Measurements from ENCODE around the gene SLC7A14.

SLC7A14 gene

GRCh38 chr3:170605490-170605889 is 19.6 kb upstream of the SLC7A14 start:
- H3K27ac ChIP-seq, result no peak overlapping the region
- TF ChIP-seq CTCF (conservative IDR thresholded peaks at IDR 0.05) (no peak), ZFX (IDR thresholded peaks at IDR 0.05) (no peak)

GRCh38 chr3:170603770-170604510 is 18.1 kb upstream of the SLC7A14 start:
- no peak overlapping the region for H3K27ac ChIP-seq
- TF ChIP-seq ZFX (IDR thresholded peaks at IDR 0.05) (no peak), CTCF (conservative IDR thresholded peaks at IDR 0.05) (no peak)

- TF ChIP-seq ZFX (IDR thresholded peaks at IDR 0.05) (no peak), CTCF (conservative IDR thresholded peaks at IDR 0.05) (no peak)
- no peak overlapping the region for H3K27ac ChIP-seq
These were observed 16.7 kb upstream of the SLC7A14 start for GRCh38 chr3:170602556-170602955.

- H3K27ac ChIP-seq, result no peak overlapping the region
- TF ChIP-seq ZFX (IDR thresholded peaks at IDR 0.05) (no peak), CTCF (conservative IDR thresholded peaks at IDR 0.05) (no peak)
These were observed 14.2 kb upstream of the SLC7A14 start for GRCh38 chr3:170600005-170600624.

- H3K27ac ChIP-seq, result no peak overlapping the region
- no peak for TF ChIP-seq CTCF (conservative IDR thresholded peaks at IDR 0.05)
- no peak for TF ChIP-seq ZFX (IDR thresholded peaks at IDR 0.05)
These were observed 13.2 kb upstream of the SLC7A14 start for GRCh38 chr3:170599091-170599490.

- no peak overlapping the region for H3K27ac ChIP-seq
- TF ChIP-seq CTCF (conservative IDR thresholded peaks at IDR 0.05) (no peak), ZFX (IDR thresholded peaks at IDR 0.05) (no peak)
These were observed 12.2 kb upstream of the SLC7A14 start for GRCh38 chr3:170598091-170598502.

GRCh38 chr3:170594528-170594927 is 8.7 kb upstream of the SLC7A14 start:
- H3K27ac ChIP-seq, result no peak overlapping the region
- no peak for TF ChIP-seq CTCF (conservative IDR thresholded peaks at IDR 0.05)

Data from C4-2B (cell line).